Measurements from ENCODE around the gene KDM8. TPM values are rescaled to one million over a fixed set of nuclear protein-coding genes. Genes with fewer than 3 reads are reported as not detected.
"Not testable (repeated sequence)": the region's sequence is repeated elsewhere in the genome, so short reads cannot be mapped to it uniquely, and the experiment has no call there.

Gene KDM8
- polyA plus RNA-seq, 1 experiment, result 2.5 TPM

DNA sequence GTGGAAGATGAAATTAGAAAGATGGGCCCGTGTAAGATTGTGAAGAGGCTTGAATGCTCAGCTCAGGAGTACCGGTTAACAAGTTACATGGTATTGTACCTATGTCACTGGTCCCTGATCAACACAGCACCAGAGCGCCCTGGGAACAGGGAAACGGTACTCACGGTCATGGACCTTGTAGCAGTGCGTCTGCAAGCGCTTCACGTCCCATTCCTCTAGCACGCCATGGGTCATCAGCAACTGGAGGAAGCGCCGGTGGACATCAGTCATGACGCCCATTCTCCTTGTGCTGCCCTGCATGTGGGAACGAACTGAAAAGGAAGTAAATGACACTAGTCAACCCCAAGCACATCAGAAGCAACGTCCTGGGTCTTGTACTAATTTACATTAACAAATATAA lies 53.9 kb downstream of the KDM8 start:
- ChIA-PET POLR2A (no interaction called here), CTCF (interaction anchor here (0.9 kb wide), 1 partner anchor 22 kb away, joined by 4 read pairs; no protein-coding TSS in a partner anchor)
- no peaks in the 10 kb centered on the region for H3K9me3 ChIP-seq (ENCODE audit: control insufficient read depth, insufficient read depth, low read length)
- no peak overlapping the region for H3K27ac ChIP-seq (ENCODE audit: low read depth, low read length)
- TF ChIP-seq, protein P1, sequence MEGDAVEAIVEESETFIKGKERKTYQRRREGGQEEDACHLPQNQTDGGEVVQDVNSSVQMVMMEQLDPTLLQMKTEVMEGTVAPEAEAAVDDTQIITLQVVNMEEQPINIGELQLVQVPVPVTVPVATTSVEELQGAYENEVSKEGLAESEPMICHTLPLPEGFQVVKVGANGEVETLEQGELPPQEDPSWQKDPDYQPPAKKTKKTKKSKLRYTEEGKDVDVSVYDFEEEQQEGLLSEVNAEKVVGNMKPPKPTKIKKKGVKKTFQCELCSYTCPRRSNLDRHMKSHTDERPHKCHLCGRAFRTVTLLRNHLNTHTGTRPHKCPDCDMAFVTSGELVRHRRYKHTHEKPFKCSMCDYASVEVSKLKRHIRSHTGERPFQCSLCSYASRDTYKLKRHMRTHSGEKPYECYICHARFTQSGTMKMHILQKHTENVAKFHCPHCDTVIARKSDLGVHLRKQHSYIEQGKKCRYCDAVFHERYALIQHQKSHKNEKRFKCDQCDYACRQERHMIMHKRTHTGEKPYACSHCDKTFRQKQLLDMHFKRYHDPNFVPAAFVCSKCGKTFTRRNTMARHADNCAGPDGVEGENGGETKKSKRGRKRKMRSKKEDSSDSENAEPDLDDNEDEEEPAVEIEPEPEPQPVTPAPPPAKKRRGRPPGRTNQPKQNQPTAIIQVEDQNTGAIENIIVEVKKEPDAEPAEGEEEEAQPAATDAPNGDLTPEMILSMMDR (IDR thresholded peaks at IDR 0.05; ENCODE audit: low read depth, low read length), result no peak
- DNase-seq (ENCODE audit: low read depth, low spot score), result no peak
- no peaks in the 10 kb centered on the region for H3K27me3 ChIP-seq (ENCODE audit: control insufficient read depth, insufficient read depth, low read length)
- no peak overlapping the region for H3K4me3 ChIP-seq (ENCODE audit: low read depth, low read length)

- no peak for DNase-seq (ENCODE audit: low read depth, low spot score)
- ChIA-PET POLR2A (interaction anchor here (0.6 to 1.0 kb wide), 2 partner anchors 8 to 16 kb away, joined by 3 to 5 read pairs; no protein-coding TSS in a partner anchor), CTCF (interaction anchor here (1.2 to 1.3 kb wide), 2 partner anchors 24 to 59 kb away, joined by 3 read pairs; no protein-coding TSS in a partner anchor)
- TF ChIP-seq, protein P1 (IDR thresholded peaks at IDR 0.05; ENCODE audit: low read depth, low read length), result no peak
- H3K4me3 ChIP-seq (ENCODE audit: low read depth, low read length), result no peak overlapping the region
- H3K9me3 ChIP-seq (ENCODE audit: control insufficient read depth, insufficient read depth, low read length), result no peaks in the 10 kb centered on the region
- H3K27me3 ChIP-seq (ENCODE audit: control insufficient read depth, insufficient read depth, low read length), result no peaks in the 10 kb centered on the region
- H3K27ac ChIP-seq (ENCODE audit: low read depth, low read length), result peak overlapping the region; percentile 75
Measured at GRCh38 chr16:27258241-27258734, 55.0 kb downstream of the KDM8 start.

- TF ChIP-seq, protein P1 (IDR thresholded peaks at IDR 0.05; ENCODE audit: low read depth, low read length), result no peak
- Histone ChIP-seq H3K27me3 (ENCODE audit: control insufficient read depth, insufficient read depth, low read length) (no peaks in the 10 kb centered on the region), H3K4me3 (ENCODE audit: low read depth, low read length) (no peak overlapping the region), H3K27ac (ENCODE audit: low read depth, low read length) (no peak overlapping the region), H3K9me3 (ENCODE audit: control insufficient read depth, insufficient read depth, low read length) (no peaks in the 10 kb centered on the region)
- ChIA-PET CTCF (interaction anchor here (0.5 kb wide), 1 partner anchor 1984 kb away, joined by 3 read pairs; no protein-coding TSS in a partner anchor), POLR2A (no interaction called here)
- DNase-seq (ENCODE audit: low read depth, low spot score), result no peak
Measured at GRCh38 chr16:27259710-27260109, 56.4 kb downstream of the KDM8 start.

DNA sequence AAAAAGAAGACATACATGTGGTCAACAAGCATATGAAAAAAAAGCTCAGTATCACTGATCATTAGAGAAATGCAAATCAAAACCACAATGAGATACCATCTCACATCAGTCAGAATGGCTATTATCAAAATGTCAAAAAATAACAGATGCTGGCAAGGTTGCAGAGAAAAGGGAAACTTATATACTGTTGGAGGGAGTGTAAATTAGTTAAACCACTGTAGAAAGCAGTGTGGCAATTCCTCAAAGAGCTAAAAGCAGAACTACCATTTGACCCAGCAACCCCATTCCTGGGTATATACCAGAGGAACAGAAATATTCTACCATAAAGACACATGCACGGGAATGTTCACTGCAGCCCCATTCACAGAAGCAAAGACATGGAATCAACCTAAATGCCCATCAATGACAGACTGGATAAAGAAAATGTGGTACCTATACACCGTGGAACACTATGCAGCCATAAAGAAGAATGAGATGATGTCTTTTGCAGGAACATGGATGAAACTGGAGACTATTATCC lies 59.6 kb downstream of the KDM8 start:
- POLR2A ChIA-PET, result not testable (repeated sequence)
- CTCF ChIA-PET, result interaction anchor here (1.0 kb wide), 1 partner anchor 28 kb away, joined by 4 read pairs; no protein-coding TSS in a partner anchor

DNA sequence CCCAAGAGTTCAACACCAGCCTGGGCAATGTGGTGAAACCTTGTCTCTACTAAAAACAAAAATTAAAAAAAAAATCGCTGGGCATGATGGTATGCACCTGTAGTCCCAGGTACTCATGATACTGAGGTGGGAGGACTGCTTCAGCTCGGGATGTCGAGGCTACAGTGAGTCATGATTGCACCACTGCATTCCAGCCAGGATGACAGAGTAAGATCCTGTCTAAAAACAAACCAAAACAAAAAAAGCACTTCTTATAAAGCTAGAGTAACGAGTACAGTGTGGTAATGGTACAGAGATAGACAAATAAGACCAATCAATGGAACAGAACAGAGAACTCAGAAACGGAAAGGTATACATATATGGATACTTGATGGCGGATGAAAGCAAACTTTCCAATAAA lies 60.8 kb downstream of the KDM8 start:
- peaks cover 3% of the 10 kb centered on the region; the same call in 1 of the 2 replicates for H3K9me3 ChIP-seq (ENCODE audit: control insufficient read depth, insufficient read depth, low read length)
- ChIA-PET POLR2A (interaction anchor here (0.6 kb wide), 1 partner anchor 20 kb away, joined by 3 read pairs; no protein-coding TSS in a partner anchor), CTCF (interaction anchor here (2.1 kb wide), 1 partner anchor 29 kb away, joined by 9 read pairs; no protein-coding TSS in a partner anchor)
- H3K27ac ChIP-seq (ENCODE audit: low read depth, low read length), result no peak overlapping the region
- no peak for DNase-seq (ENCODE audit: low read depth, low spot score)
- H3K27me3 ChIP-seq (ENCODE audit: control insufficient read depth, insufficient read depth, low read length), result no peaks in the 10 kb centered on the region
- TF ChIP-seq, protein P1 (IDR thresholded peaks at IDR 0.05; ENCODE audit: low read depth, low read length), result no peak
- H3K4me3 ChIP-seq (ENCODE audit: low read depth, low read length), result no peak overlapping the region

More for the DNA sequence above, 59.6 kb downstream of the KDM8 start:
- not testable (repeated sequence) for H3K9me3 ChIP-seq (ENCODE audit: control insufficient read depth, insufficient read depth, low read length); H3K27ac ChIP-seq (ENCODE audit: low read depth, low read length); H3K27me3 ChIP-seq (ENCODE audit: control insufficient read depth, insufficient read depth, low read length); DNase-seq (ENCODE audit: low read depth, low spot score); H3K4me3 ChIP-seq (ENCODE audit: low read depth, low read length)
